K562 (cell line): ENCODE measurements around the gene DENND6B. TPM values are rescaled to one million over a fixed set of nuclear protein-coding genes. Genes with fewer than 3 reads are reported as not detected.

Source experiments
- ATAC-seq: fragments of 200-7000 bp; cut with Tn5 transposase; 3 replicates; pipeline ENCODE4 v1.9.1; 2020; ENCODE audit warnings: moderate library complexity
- BruUV-seq: library from RNA; stranded (reverse); fragments of 400-500 nt; replicated peaks from 2 replicates; lab custom pipeline; 2021; lab: Mats Ljungman, UMichigan
- CTCF ChIA-PET: fragments of 300-600 bp; formaldehyde crosslinking; extraction: SDS; loops from one replicate; lab custom pipeline; 2021; ENCODE audit warnings: low intra/inter-chr PET ratio; lab: Yijun Ruan, JAX
- POLR2A ChIA-PET: fragments of 300-600, 350-650 bp; sonication (Branson Sonifier 250); formaldehyde crosslinking; extraction: SDS; loops from one replicate; lab custom pipeline; 2021; ENCODE audit warnings: antibody characterized with exemption, inconsistent platforms; lab: Yijun Ruan, JAX
- DNase-seq, 4 experiments: peaks; one replicate each; pipeline versions ENCODE4 v3.0.0 to v3.0.0-alpha.2; 2011 to 2018; ENCODE audit warnings: low spot score in 3 of 4, mixed read lengths in 3 of 4; ENCODE audit errors: extremely low read depth in 1 of 4
- FAIRE-seq: peaks from 2 replicates; lab custom pipeline; 2011; peaks lifted over from hg19 to GRCh38; lab: Jason Lieb, UNC
- H2AFZ ChIP-seq: 2 replicates; pipeline ENCODE4 v1.6.0; 2011; ENCODE audit warnings: low read depth, low read length, control low read depth, inconsistent platforms
- H3K27ac ChIP-seq: fragments of 200-600 bp; 3 replicates; pipeline ENCODE4 v1.8.0; 2011; ENCODE audit warnings: low read depth, mild to moderate bottlenecking, control low read depth, inconsistent platforms, low read length, moderate library complexity, mixed read lengths; ENCODE audit errors: extremely low read depth
- H3K27me3 ChIP-seq, 2 experiments: fragments of 300-600 bp in 1 of 2; 2 replicates in 1 of 2; 3 replicates in 1 of 2; pipeline versions ENCODE4 v1.6.0 to v1.8.0; 2011; ENCODE audit warnings: inconsistent platforms in 2 of 2, low read length in 2 of 2, mild to moderate bottlenecking in 1 of 2, mixed read lengths in 1 of 2, moderate library complexity in 1 of 2; ENCODE audit not compliant: control insufficient read depth in 2 of 2, insufficient read depth in 2 of 2
- H3K36me3 ChIP-seq: fragments of 300-600 bp; 3 replicates; pipeline ENCODE4 v1.8.0; 2011; ENCODE audit warnings: mild to moderate bottlenecking, low read length, inconsistent platforms; ENCODE audit not compliant: control insufficient read depth, insufficient read depth
- H3K4me1 ChIP-seq, 2 experiments: fragments of 200-600 bp in 1 of 2; replicated peaks in 1 of 2; 2 replicates in 1 of 2; 3 replicates in 1 of 2; pipeline versions ENCODE4 v1.5.1 to v1.8.0; 2011; ENCODE audit warnings: inconsistent platforms in 2 of 2, low read length in 2 of 2, mild to moderate bottlenecking in 1 of 2, mixed read lengths in 1 of 2, moderate library complexity in 1 of 2; ENCODE audit not compliant: control insufficient read depth in 2 of 2, insufficient read depth in 2 of 2
- H3K4me2 ChIP-seq: 2 replicates; pipeline ENCODE4 v1.6.1; 2011; ENCODE audit warnings: low read length, control low read depth, inconsistent platforms, mixed read lengths; ENCODE audit not compliant: insufficient read depth
- H3K4me3 ChIP-seq: fragments of 200-600 bp; sonication (generic), shearing (Covaris generic); 2 replicates; pipeline ENCODE4 v1.5.1; 2016; ENCODE audit warnings: control low read depth, inconsistent platforms
- H3K79me2 ChIP-seq: fragments of 200-600 bp; 3 replicates; pipeline ENCODE4 v1.8.0; 2011; ENCODE audit warnings: low read length, inconsistent platforms; ENCODE audit not compliant: control insufficient read depth, insufficient read depth
- H3K9ac ChIP-seq, 2 experiments: 2 replicates each; pipeline versions ENCODE4 v1.6.0 to v1.6.1; 2011; ENCODE audit warnings: low read depth in 2 of 2, low read length in 2 of 2, control low read depth in 1 of 2, inconsistent platforms in 1 of 2, mild to moderate bottlenecking in 1 of 2, mixed read lengths in 1 of 2; ENCODE audit not compliant: insufficient read depth in 1 of 2
- H3K9me1 ChIP-seq: one replicate; pipeline ENCODE4 v1.6.0; 2011; ENCODE audit warnings: inconsistent platforms, mild to moderate bottlenecking, low read length, moderate library complexity; ENCODE audit not compliant: control insufficient read depth, insufficient read depth
- H3K9me3 ChIP-seq: replicated peaks from 2 replicates; pipeline ENCODE4 v1.5.1; 2011; ENCODE audit warnings: low read depth, low read length, inconsistent platforms; ENCODE audit not compliant: control insufficient read depth, insufficient read depth
- H4K20me1 ChIP-seq: replicated peaks from 2 replicates; pipeline ENCODE4 v1.6.1; 2011; ENCODE audit warnings: low read length, inconsistent platforms, mixed read lengths; ENCODE audit not compliant: control insufficient read depth, insufficient read depth
- POLR2G ChIP-seq: fragments of 200-400 bp; formaldehyde crosslinking; IDR thresholded peaks from 2 replicates; pipeline ENCODE4 v1.6.1; 2017; ENCODE audit warnings: low read depth, mild to moderate bottlenecking, antibody characterized with exemption, low read length, moderate library complexity
- WGBS: fragments of 100-300 bp; shearing (Covaris generic); methylation state at CpG from one replicate; pipeline ENCODE4 v1.1.6; 2016; ENCODE audit warnings: low coverage, mixed read lengths; ENCODE audit not compliant: insufficient coverage; ENCODE audit errors: missing lambda C conversion rate; 5-methylcytosine and 5-hydroxymethylcytosine counted together
- in situ Hi-C: fragments of 300-500 bp; cut with MboI; formaldehyde crosslinking; loops from 4 replicates; pipeline ENCODE4 v1.15.0; 2018; ENCODE audit warnings: inconsistent platforms, mixed read lengths
- intact Hi-C: fragments of 100-400 bp; cut with micrococcal nuclease; formaldehyde crosslinking; loops from 2 replicates; pipeline ENCODE4 v1.14.2; 2022
- polyA plus RNA-seq, 8 experiments: library from polyadenylated mRNA; depleted of rRNA in 4 of 8; stranded (reverse) in 5 of 8; unstranded in 3 of 8; fragments of >200 nt; fragmentation: Nextera tagmentation in 2 of 8; fragmentation: Illumina TruSeq in 1 of 8; extraction: Ambion mirVana in 2 of 8; extraction: Trizol in 1 of 8; gene quantifications; 2 replicates each; pipeline versions ENCODE4 v1.2.1 to v1.2.3, GENCODE V29; 2011 to 2014; ENCODE audit warnings: inconsistent platforms in 1 of 8, missing spikeins in 1 of 8
- total RNA-seq, 7 experiments: library from RNA; depleted of rRNA in 6 of 7; stranded (reverse); fragments of >200 nt in 6 of 7; fragmentation: Illumina TruSeq in 2 of 7; extraction: Trizol in 2 of 7; gene quantifications; 2 replicates each; pipeline versions ENCODE4 v1.2.1 to v1.2.3, GENCODE V29; 2011 to 2021; ENCODE audit warnings: low replicate concordance in 1 of 7
- TF ChIP-seq, protein P1 (sequence below), 2 experiments: fragments of 450-650 bp in 1 of 2; sonication (generic) in 1 of 2; formaldehyde crosslinking in 1 of 2; IDR thresholded peaks; 2 replicates each; pipeline versions ENCODE4 v1.7.1 to v1.9.0; 2016 to 2022; ENCODE audit warnings: inconsistent platforms in 1 of 2, mild to moderate bottlenecking in 1 of 2, missing genetic modification reagents in 1 of 2

DENND6B gene
- total and polyA plus RNA-seq, 9 of the 15 experiments (the other 6 are each of a cell fraction or from before 2014, with no cell fraction given), result 0.07 to 3.7 (median 1.5) TPM

DNA sequence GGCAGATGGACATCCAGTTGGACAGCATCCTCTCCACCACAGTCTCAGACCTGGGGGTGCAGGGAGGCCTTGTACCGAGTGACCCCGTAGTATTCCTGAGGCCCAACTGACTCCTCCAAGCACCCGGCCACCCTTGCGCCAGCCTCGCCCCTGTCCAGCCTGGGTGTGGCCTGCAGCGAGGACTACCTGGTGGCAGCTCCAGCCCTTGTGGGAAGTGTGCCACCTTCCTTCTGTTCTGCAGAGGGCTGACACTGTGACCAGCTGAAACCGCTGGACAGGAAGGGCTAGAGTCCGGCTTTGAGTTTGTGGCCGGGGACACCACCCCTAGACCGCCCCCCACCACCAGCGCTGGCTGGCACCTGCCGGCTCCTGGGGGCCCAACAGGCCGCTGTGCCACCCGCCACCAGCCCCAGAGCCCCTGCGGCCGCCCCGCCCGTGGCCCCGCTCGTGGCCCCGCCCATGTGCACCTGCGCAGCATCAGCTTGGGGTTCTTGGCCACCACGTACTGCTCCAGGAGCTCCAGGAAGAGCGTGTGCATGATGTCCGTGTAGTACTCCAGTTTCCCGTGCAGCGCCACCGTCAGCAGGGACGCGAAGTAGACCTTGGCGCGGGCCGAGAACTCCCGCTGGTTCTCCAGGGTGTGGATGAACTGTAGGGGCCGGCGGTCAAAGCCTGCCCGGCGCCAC lies 46.6 kb downstream of the DENND6B start:
- Histone ChIP-seq H3K9me3 (no peaks in the 10 kb centered on the region), H3K4me1 (peaks cover 0 to 16% of the 10 kb centered on the region in 2 experiments; a peak in 2 of 5 replicates), H3K79me2 (no peaks in the 10 kb centered on the region), H3K4me2 (no peak overlapping the region), H2AFZ (no peak overlapping the region), H3K9me1 (no peaks in the 10 kb centered on the region), H3K4me3 (no peak overlapping the region), H3K9ac (no peak overlapping the region), H3K27me3 (no peaks in the 10 kb centered on the region), H3K27ac (no peak overlapping the region)
- 100% methylated on average over 2 of the region's 38 CpGs for WGBS
- ATAC-seq (no peak), DNase-seq (no peak), FAIRE-seq (no peak)
- ChIA-PET CTCF (no interaction called here), POLR2A (interaction anchor here (1.2 kb wide), 1 partner anchor 21 kb away, joined by 4 read pairs; no protein-coding TSS in a partner anchor)
- in situ Hi-C loops, result no loop called here
- intact Hi-C loops, result no loop called here
- no TSS peak for BruUV-seq
- TF ChIP-seq, protein P1, sequence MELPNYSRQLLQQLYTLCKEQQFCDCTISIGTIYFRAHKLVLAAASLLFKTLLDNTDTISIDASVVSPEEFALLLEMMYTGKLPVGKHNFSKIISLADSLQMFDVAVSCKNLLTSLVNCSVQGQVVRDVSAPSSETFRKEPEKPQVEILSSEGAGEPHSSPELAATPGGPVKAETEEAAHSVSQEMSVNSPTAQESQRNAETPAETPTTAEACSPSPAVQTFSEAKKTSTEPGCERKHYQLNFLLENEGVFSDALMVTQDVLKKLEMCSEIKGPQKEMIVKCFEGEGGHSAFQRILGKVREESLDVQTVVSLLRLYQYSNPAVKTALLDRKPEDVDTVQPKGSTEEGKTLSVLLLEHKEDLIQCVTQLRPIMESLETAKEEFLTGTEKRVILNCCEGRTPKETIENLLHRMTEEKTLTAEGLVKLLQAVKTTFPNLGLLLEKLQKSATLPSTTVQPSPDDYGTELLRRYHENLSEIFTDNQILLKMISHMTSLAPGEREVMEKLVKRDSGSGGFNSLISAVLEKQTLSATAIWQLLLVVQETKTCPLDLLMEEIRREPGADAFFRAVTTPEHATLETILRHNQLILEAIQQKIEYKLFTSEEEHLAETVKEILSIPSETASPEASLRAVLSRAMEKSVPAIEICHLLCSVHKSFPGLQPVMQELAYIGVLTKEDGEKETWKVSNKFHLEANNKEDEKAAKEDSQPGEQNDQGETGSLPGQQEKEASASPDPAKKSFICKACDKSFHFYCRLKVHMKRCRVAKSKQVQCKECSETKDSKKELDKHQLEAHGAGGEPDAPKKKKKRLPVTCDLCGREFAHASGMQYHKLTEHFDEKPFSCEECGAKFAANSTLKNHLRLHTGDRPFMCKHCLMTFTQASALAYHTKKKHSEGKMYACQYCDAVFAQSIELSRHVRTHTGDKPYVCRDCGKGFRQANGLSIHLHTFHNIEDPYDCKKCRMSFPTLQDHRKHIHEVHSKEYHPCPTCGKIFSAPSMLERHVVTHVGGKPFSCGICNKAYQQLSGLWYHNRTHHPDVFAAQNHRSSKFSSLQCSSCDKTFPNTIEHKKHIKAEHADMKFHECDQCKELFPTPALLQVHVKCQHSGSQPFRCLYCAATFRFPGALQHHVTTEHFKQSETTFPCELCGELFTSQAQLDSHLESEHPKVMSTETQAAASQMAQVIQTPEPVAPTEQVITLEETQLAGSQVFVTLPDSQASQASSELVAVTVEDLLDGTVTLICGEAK (IDR thresholded peaks at IDR 0.05), result no peak
- TF ChIP-seq, protein P1 (CRISPR knock-in tag; IDR thresholded peaks at IDR 0.05), result no peak
- TF ChIP-seq POLR2G, result 0 out of 2 replicates have a peak, but pooled peaks have one; percentile 5
- TF ChIP-seq, all 486 proteins: peak for 1
- H4K20me1 ChIP-seq, result no peaks in the 10 kb centered on the region
- peaks cover 48% of the 10 kb centered on the region; the same call in 1 of the 3 replicates for H3K36me3 ChIP-seq
